MG63 (cell line): ENCODE measurements around the gene BCAR3. TPM values are rescaled to one million over a fixed set of nuclear protein-coding genes. Genes with fewer than 3 reads are reported as not detected.
"Not testable (repeated sequence)": the region's sequence is repeated elsewhere in the genome, so short reads cannot be mapped to it uniquely, and the experiment has no call there.

Experiments used
- DNase-seq: peaks from one replicate; pipeline ENCODE4 v3.0.0-alpha.2; 2020
- H3K27me3 ChIP-seq: fragments of 250-450 bp; sonication (Bioruptor Pico); 2 replicates; pipeline ENCODE4 v1.5.1; 2020; ENCODE audit warnings: mild to moderate bottlenecking, moderate library complexity
- H3K36me3 ChIP-seq: fragments of 250-450 bp; sonication (Bioruptor Pico); 2 replicates; pipeline ENCODE4 v1.5.1; 2020; ENCODE audit warnings: mild to moderate bottlenecking, moderate library complexity
- H3K4me3 ChIP-seq: fragments of 250-450 bp; sonication (Bioruptor Pico); 2 replicates; pipeline ENCODE4 v1.5.1; 2020; ENCODE audit warnings: mild to moderate bottlenecking, moderate library complexity
- H3K9me3 ChIP-seq: fragments of 250-450 bp; sonication (Bioruptor Pico); 2 replicates; pipeline ENCODE4 v1.5.1; 2020; ENCODE audit warnings: mild to moderate bottlenecking, moderate library complexity
- total RNA-seq: library from RNA; depleted of rRNA; stranded (reverse); fragments of >200 nt; shearing (Covaris generic); gene quantifications from 2 replicates; pipeline ENCODE4 v1.2.3, GENCODE V29; 2014; ENCODE audit warnings: low replicate concordance

Gene BCAR3
- total RNA-seq, 1 experiment from 2014 or later: 26.0 TPM

- Histone ChIP-seq H3K4me3 (no peak overlapping the region), H3K27me3 (no peaks in the 10 kb centered on the region), H3K9me3 (no peaks in the 10 kb centered on the region), H3K36me3 (peaks cover 36% of the 10 kb centered on the region)
- DNase-seq: no peak
These were observed 14.8 kb downstream of the BCAR3 start for GRCh38 chr1:93666613-93667384.

- Histone ChIP-seq H3K9me3 (no peaks in the 10 kb centered on the region), H3K36me3 (peaks cover 32% of the 10 kb centered on the region), H3K4me3 (no peak overlapping the region), H3K27me3 (no peaks in the 10 kb centered on the region)
- no peak for DNase-seq
These were observed 16.6 kb downstream of the BCAR3 start for GRCh38 chr1:93665015-93665414.

- Histone ChIP-seq H3K27me3 (no peaks in the 10 kb centered on the region), H3K4me3 (no peak overlapping the region), H3K36me3 (peaks cover 20% of the 10 kb centered on the region), H3K9me3 (no peaks in the 10 kb centered on the region)
- no peak for DNase-seq
These were observed 18.4 kb downstream of the BCAR3 start for GRCh38 chr1:93663208-93663614.

- H3K27me3 ChIP-seq: no peaks in the 10 kb centered on the region
- H3K9me3 ChIP-seq: no peaks in the 10 kb centered on the region
- H3K4me3 ChIP-seq: peak overlapping the region; percentile 11
- H3K36me3 ChIP-seq: peaks cover 17% of the 10 kb centered on the region; the same call in 1 of the 2 replicates
- no peak for DNase-seq
These were observed 19.0 kb downstream of the BCAR3 start for GRCh38 chr1:93662481-93663207.

- peak overlapping the region; percentile 11 for H3K4me3 ChIP-seq
- peak; percentile 49 for DNase-seq
- H3K36me3 ChIP-seq: peaks cover 11% of the 10 kb centered on the region; the same call in 1 of the 2 replicates
- H3K27me3 ChIP-seq: no peaks in the 10 kb centered on the region
- H3K9me3 ChIP-seq: no peaks in the 10 kb centered on the region
These were observed 19.7 kb downstream of the BCAR3 start for GRCh38 chr1:93661829-93662474.

GRCh38 chr1:93661341-93661740, 20.3 kb downstream of the BCAR3 start:
- not testable (repeated sequence) for H3K4me3 ChIP-seq, DNase-seq, H3K9me3 ChIP-seq, H3K27me3 ChIP-seq, H3K36me3 ChIP-seq

- no peak overlapping the region for H3K4me3 ChIP-seq
- H3K27me3 ChIP-seq: no peaks in the 10 kb centered on the region
- H3K36me3 ChIP-seq: peaks cover 7% of the 10 kb centered on the region; the same call in 1 of the 2 replicates
- no peaks in the 10 kb centered on the region for H3K9me3 ChIP-seq
- no peak for DNase-seq
These were observed 21.7 kb downstream of the BCAR3 start for GRCh38 chr1:93659822-93660503.

- Histone ChIP-seq H3K4me3 (no peak overlapping the region), H3K36me3 (peaks cover 5% of the 10 kb centered on the region; the same call in 1 of the 2 replicates), H3K9me3 (no peaks in the 10 kb centered on the region), H3K27me3 (no peaks in the 10 kb centered on the region)
- no peak for DNase-seq
These were observed 23.4 kb downstream of the BCAR3 start for GRCh38 chr1:93658188-93658587.

GRCh38 chr1:93656491-93656890, 25.1 kb downstream of the BCAR3 start:
- Histone ChIP-seq H3K9me3 (no peaks in the 10 kb centered on the region), H3K36me3 (peaks cover 4% of the 10 kb centered on the region), H3K27me3 (no peaks in the 10 kb centered on the region), H3K4me3 (no peak overlapping the region)
- DNase-seq: no peak

- H3K4me3 ChIP-seq: no peak overlapping the region
- DNase-seq: no peak
- peaks cover 14% of the 10 kb centered on the region for H3K36me3 ChIP-seq
- H3K9me3 ChIP-seq: no peaks in the 10 kb centered on the region
- H3K27me3 ChIP-seq: no peaks in the 10 kb centered on the region
These were observed 28.0 kb downstream of the BCAR3 start for GRCh38 chr1:93653656-93654055.

GRCh38 chr1:93652323-93652949, 29.2 kb downstream of the BCAR3 start:
- Histone ChIP-seq H3K9me3 (no peaks in the 10 kb centered on the region), H3K36me3 (peaks cover 14% of the 10 kb centered on the region), H3K27me3 (no peaks in the 10 kb centered on the region), H3K4me3 (no peak overlapping the region)
- DNase-seq: no peak

- Histone ChIP-seq H3K9me3 (no peaks in the 10 kb centered on the region), H3K4me3 (no peak overlapping the region), H3K27me3 (no peaks in the 10 kb centered on the region), H3K36me3 (peaks cover 17% of the 10 kb centered on the region)
- DNase-seq: no peak
These were observed 29.9 kb downstream of the BCAR3 start for GRCh38 chr1:93651695-93652094.

GRCh38 chr1:93650159-93650558, 31.5 kb downstream of the BCAR3 start:
- H3K27me3 ChIP-seq, DNase-seq, H3K4me3 ChIP-seq, H3K9me3 ChIP-seq: not testable (repeated sequence)
- peaks cover 19% of the 10 kb centered on the region for H3K36me3 ChIP-seq

GRCh38 chr1:93649231-93649630, 32.4 kb downstream of the BCAR3 start:
- Histone ChIP-seq H3K4me3 (no peak overlapping the region), H3K27me3 (no peaks in the 10 kb centered on the region), H3K36me3 (peaks cover 17% of the 10 kb centered on the region), H3K9me3 (no peaks in the 10 kb centered on the region)
- DNase-seq: no peak

- H3K4me3 ChIP-seq: no peak overlapping the region
- H3K27me3 ChIP-seq: no peaks in the 10 kb centered on the region
- H3K36me3 ChIP-seq: peaks cover 18% of the 10 kb centered on the region
These were observed 33.0 kb downstream of the BCAR3 start for GRCh38 chr1:93648656-93649055.

GRCh38 chr1:93641527-93641926, 40.1 kb downstream of the BCAR3 start:
- no peak for DNase-seq
- Histone ChIP-seq H3K36me3 (peaks cover 45% of the 10 kb centered on the region), H3K9me3 (no peaks in the 10 kb centered on the region), H3K4me3 (no peak overlapping the region), H3K27me3 (no peaks in the 10 kb centered on the region)

More at GRCh38 chr1:93648656-93649055, 33.0 kb downstream of the BCAR3 start:
- H3K9me3 ChIP-seq: no peaks in the 10 kb centered on the region
- no peak for DNase-seq
